Activated CD4-positive, alpha-beta T cell treated with anti-CD3 and anti-CD28 coated beads for 36 hours (primary cell): ENCODE results near the gene LIPJ. TPM values are rescaled to one million over a fixed set of nuclear protein-coding genes. Genes with fewer than 3 reads are reported as not detected.
A peak's percentile ranks its signal among the peaks of the same experiment; 100 is the strongest.

Experiments used
- ATAC-seq: fragments of 200-7000 bp; cut with Tn5 transposase; one replicate; pipeline ENCODE4 v1.10.0; 2021; ENCODE audit warnings: mild to moderate bottlenecking, moderate library complexity
- CTCF ChIA-PET: fragments of 350-600 bp; sonication (Branson Sonifier 250); formaldehyde crosslinking; loops from one replicate; lab custom pipeline; 2021; ENCODE audit warnings: antibody characterized with exemption; lab: Charles Lee
- POLR2A ChIA-PET: fragments of 350-600 bp; sonication (Branson Sonifier 250); formaldehyde crosslinking; loops from one replicate; lab custom pipeline; 2021; ENCODE audit warnings: antibody characterized with exemption, inconsistent platforms; lab: Charles Lee
- DNase-seq: peaks from one replicate; pipeline ENCODE4 v3.0.0-alpha.2; 2020
- H3K27ac Mint-ChIP-seq: one replicate; pipeline ENCODE4 v1.8.0; 2021; ENCODE audit warnings: mixed read lengths
- H3K27me3 Mint-ChIP-seq: one replicate; pipeline ENCODE4 v1.8.0; 2021; ENCODE audit warnings: mixed read lengths
- H3K36me3 Mint-ChIP-seq: one replicate; pipeline ENCODE4 v1.8.0; 2021; ENCODE audit warnings: low read depth, mixed read lengths
- H3K4me1 Mint-ChIP-seq: one replicate; pipeline ENCODE4 v1.8.0; 2021; ENCODE audit warnings: mixed read lengths
- H3K4me3 Mint-ChIP-seq: one replicate; pipeline ENCODE4 v1.8.0; 2021; ENCODE audit warnings: mild to moderate bottlenecking, moderate library complexity, mixed read lengths
- H3K9me3 Mint-ChIP-seq: one replicate; pipeline ENCODE4 v1.8.0; 2021; ENCODE audit warnings: low read depth, mixed read lengths
- intact Hi-C, 2 experiments: fragments of 100-400 bp; cut with DNase I in 1 of 2; cut with micrococcal nuclease in 1 of 2; formaldehyde crosslinking; loops; one replicate each; pipeline versions ENCODE4 v1.14.2 to v1.15.1; 2022 to 2024; cut with DNase I, micrococcal nuclease
- total RNA-seq, 2 experiments: library from RNA; stranded (reverse); gene quantifications; one replicate each; pipeline ENCODE4 v1.2.3, GENCODE V29; 2021

The LIPJ gene
- total RNA-seq, 2 experiments from 2014 or later, result not detected

DNA sequence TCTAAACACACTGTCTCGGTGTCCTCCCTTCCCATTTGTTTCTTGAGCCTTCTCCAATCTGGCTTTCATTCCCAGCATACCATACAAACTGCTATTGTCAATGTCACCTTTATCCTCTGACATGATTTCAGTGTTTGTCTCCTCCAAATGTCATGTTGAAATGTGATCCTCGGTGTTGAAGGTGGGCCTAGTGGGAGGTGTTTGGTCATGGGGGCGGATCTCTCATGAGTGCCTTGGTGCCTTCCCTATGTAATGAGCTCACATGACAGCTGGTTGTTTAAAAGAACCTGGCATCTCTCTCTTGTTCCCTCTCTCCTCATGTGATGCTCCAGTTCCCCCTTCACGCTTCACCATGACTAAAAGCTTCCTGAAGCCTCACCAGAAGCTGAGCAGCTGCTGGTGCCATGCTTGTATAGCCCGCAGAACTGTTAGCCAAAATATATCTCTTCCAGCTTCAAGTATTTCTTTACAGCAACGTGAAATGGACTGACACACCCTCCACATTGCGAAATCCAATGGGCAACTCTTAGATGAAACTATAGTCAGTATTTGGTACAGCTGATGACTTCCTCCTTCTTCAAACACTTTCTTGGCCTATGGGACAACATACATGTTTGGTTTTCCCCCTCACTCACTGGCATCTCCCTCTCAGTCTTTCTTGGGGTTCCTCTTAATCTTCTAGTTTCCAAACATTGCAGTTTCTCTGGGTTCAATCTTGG lies 31.2 kb upstream of the LIPJ start:
- intact Hi-C loops, result loop anchor here (10.0 kb wide), 2 partner anchors 441 to 901 kb away; partner anchors contain the start of gene PAPSS2 (in 1 of the 2)
- H3K4me3 Mint-ChIP-seq, result no peak overlapping the region
- ChIA-PET CTCF (interaction anchor here (1.0 to 1.1 kb wide), 2 partner anchors 9 to 25 kb away, joined by 3 read pairs; no protein-coding TSS in a partner anchor), POLR2A (no interaction called here)
- peaks cover 14% of the 10 kb centered on the region for H3K4me1 Mint-ChIP-seq
- H3K9me3 Mint-ChIP-seq, result no peaks in the 10 kb centered on the region
- H3K27me3 Mint-ChIP-seq, result no peaks in the 10 kb centered on the region
- ATAC-seq (no peak), DNase-seq (no peak)
- no peaks in the 10 kb centered on the region for H3K36me3 Mint-ChIP-seq
- no peak overlapping the region for H3K27ac Mint-ChIP-seq

DNA sequence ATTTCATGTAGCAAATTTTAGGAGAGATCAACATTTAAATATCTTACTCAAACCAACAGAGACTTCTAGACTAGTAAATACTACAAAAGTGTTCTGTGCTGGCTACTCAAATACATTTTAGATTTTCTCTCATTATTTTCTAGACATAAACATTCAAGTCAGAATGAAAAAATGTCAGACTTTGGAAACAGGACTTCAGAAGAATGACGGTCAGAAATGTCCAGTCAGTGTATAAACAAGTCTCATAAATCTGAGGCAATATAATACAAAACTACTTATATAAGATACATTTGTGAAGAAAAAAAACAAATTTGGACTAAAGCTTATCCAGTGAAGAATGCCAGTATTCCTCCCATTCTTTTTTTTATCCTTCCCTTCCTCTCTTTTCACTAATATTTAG lies 29.3 kb upstream of the LIPJ start:
- DNase-seq, result no peak
- Mint-ChIP-seq H3K9me3 (no peaks in the 10 kb centered on the region), H3K4me1 (peaks cover 14% of the 10 kb centered on the region), H3K27ac (no peak overlapping the region), H3K4me3 (no peak overlapping the region), H3K27me3 (no peaks in the 10 kb centered on the region), H3K36me3 (no peaks in the 10 kb centered on the region)
- intact Hi-C loops, result loop anchor here (10.0 kb wide), 2 partner anchors 442 to 902 kb away; partner anchors contain the start of gene PAPSS2 (in 1 of the 2)
- ChIA-PET POLR2A (no interaction called here), CTCF (interaction anchor here (0.7 to 1.0 kb wide), 2 partner anchors 16 to 167 kb away, joined by 3 read pairs; no protein-coding TSS in a partner anchor)
- no peak for ATAC-seq

- intact Hi-C loops, result loop anchor here (10.0 kb wide), 2 partner anchors 443 to 903 kb away; partner anchors contain the start of gene PAPSS2 (in 1 of the 2)
- Mint-ChIP-seq H3K27ac (no peak overlapping the region), H3K4me3 (no peak overlapping the region), H3K4me1 (peaks cover 14% of the 10 kb centered on the region), H3K27me3 (no peaks in the 10 kb centered on the region), H3K36me3 (no peaks in the 10 kb centered on the region), H3K9me3 (no peaks in the 10 kb centered on the region)
- CTCF ChIA-PET, result interaction anchor here (0.7 to 0.8 kb wide), 2 partner anchors 44 to 168 kb away, joined by 3 read pairs; no protein-coding TSS in a partner anchor
- no peak for DNase-seq
- POLR2A ChIA-PET, result no interaction called here
- ATAC-seq, result no peak
Observed at GRCh38 chr10:88557658-88558057, 28.9 kb upstream of the LIPJ start.

DNA sequence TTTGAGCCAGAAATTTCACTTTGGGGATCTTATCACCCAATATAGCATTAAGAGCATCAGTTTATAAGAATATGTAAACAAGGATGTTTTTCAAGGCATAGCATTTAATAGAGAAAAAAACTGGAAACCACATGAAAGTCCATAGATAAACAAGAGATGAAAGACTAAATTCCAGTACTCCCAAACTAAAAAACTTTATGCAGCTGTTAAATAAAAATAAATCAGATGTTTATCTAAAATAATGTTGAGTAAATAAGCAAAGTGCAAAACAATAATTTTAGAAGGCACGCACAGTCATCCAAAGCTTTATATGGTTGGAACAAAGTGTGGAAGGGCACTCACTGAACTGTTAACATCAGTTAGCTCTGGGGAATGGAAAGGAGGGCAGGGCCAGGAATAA lies 24.4 kb upstream of the LIPJ start:
- intact Hi-C loops, result loop anchor here in 1 of 2 experiments (10.0 kb wide), 1 partner anchor 373 kb away; no protein-coding TSS in a partner anchor
- CTCF ChIA-PET, result interaction anchor here (1.6 kb wide), 1 partner anchor 712 kb away, joined by 5 read pairs; no protein-coding TSS in a partner anchor
- POLR2A ChIA-PET, result no interaction called here
- Mint-ChIP-seq H3K36me3 (no peaks in the 10 kb centered on the region), H3K9me3 (no peaks in the 10 kb centered on the region), H3K4me3 (no peak overlapping the region), H3K4me1 (peaks cover 6% of the 10 kb centered on the region), H3K27ac (no peak overlapping the region), H3K27me3 (no peaks in the 10 kb centered on the region)
- ATAC-seq (no peak), DNase-seq (no peak)

GRCh38 chr10:88565072-88565471 lies 21.5 kb upstream of the LIPJ start:
- Mint-ChIP-seq H3K27me3 (no peaks in the 10 kb centered on the region), H3K4me3 (no peak overlapping the region), H3K27ac (no peak overlapping the region), H3K9me3 (no peaks in the 10 kb centered on the region), H3K4me1 (no peaks in the 10 kb centered on the region), H3K36me3 (no peaks in the 10 kb centered on the region)
- no peak for DNase-seq
- ChIA-PET POLR2A (no interaction called here), CTCF (interaction anchor here (0.6 to 2.4 kb wide), 17 partner anchors 9 to 703 kb away, joined by 3 to 9 read pairs (median 3); partner anchors contain the start of gene RNLS)
- peak; percentile 47 for ATAC-seq
- intact Hi-C loops, result loop anchor here (1.0 to 10.0 kb wide), 3 partner anchors 245 to 370 kb away; no protein-coding TSS in a partner anchor

- Mint-ChIP-seq H3K27me3 (no peaks in the 10 kb centered on the region), H3K27ac (peak overlapping the region; percentile 56)
- intact Hi-C loops, result loop anchor here (5.0 to 10.0 kb wide), 2 partner anchors 92 to 225 kb away; no protein-coding TSS in a partner anchor
Observed at GRCh38 chr10:88582411-88582805, 4.2 kb upstream of the LIPJ start.

GRCh38 chr10:88582806-88583583 lies 3.6 kb upstream of the LIPJ start, which contains the start of gene RNLS:
RNLS (minus strand) TSS chr10:88583318.
- H3K36me3 Mint-ChIP-seq, result peaks cover 5% of the 10 kb centered on the region

More at GRCh38 chr10:88582411-88582805, 4.2 kb upstream of the LIPJ start:
- ATAC-seq (no peak), DNase-seq (no peak)
- ChIA-PET CTCF (interaction anchor here (0.6 to 2.8 kb wide), 15 partner anchors 10 to 1047 kb away, joined by 3 to 15 read pairs (median 4); no protein-coding TSS in a partner anchor), POLR2A (interaction anchor here (0.7 to 1.3 kb wide), 3 partner anchors 8 to 720 kb away, joined by 3 to 5 read pairs (median 3); no protein-coding TSS in a partner anchor)
- Mint-ChIP-seq H3K4me3 (peak overlapping the region; percentile 78), H3K36me3 (peaks cover 5% of the 10 kb centered on the region), H3K9me3 (peaks cover 3% of the 10 kb centered on the region), H3K4me1 (peaks cover 12% of the 10 kb centered on the region)

DNA sequence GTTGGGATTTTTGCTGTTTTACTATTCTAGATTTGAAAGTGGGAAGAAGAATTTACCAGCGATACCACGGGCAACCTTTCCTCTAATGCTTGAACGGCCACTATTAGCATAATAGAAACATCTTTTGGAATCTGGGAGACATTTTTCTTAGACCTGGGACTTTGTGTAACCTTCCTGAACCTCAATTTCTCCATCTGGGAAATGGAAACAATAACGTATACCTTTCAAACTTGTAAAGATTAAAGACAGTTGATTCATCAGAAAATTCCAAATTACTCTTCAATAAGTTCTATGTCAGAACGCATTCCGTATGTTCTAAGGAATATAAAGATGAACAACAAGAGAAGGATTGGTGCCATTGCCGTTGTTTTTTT lies 3.0 kb upstream of the LIPJ start:
- Mint-ChIP-seq H3K36me3 (peaks cover 5% of the 10 kb centered on the region), H3K27ac (peak overlapping the region; percentile 93), H3K4me3 (peak overlapping the region; percentile 78), H3K27me3 (no peaks in the 10 kb centered on the region), H3K4me1 (peaks cover 12% of the 10 kb centered on the region), H3K9me3 (peaks cover 3% of the 10 kb centered on the region)
- intact Hi-C loops, result loop anchor here (1.0 to 10.0 kb wide), 4 partner anchors 87 to 227 kb away; no protein-coding TSS in a partner anchor
- ChIA-PET POLR2A (interaction anchor here (1.2 to 1.3 kb wide), 2 partner anchors 9 to 140 kb away, joined by 3 to 5 read pairs; no protein-coding TSS in a partner anchor), CTCF (interaction anchor here (0.5 to 2.8 kb wide), 16 partner anchors 9 to 601 kb away, joined by 3 to 15 read pairs (median 4); no protein-coding TSS in a partner anchor)
- DNase-seq, result no peak
- no peak for ATAC-seq

More at GRCh38 chr10:88582806-88583583, 3.6 kb upstream of the LIPJ start, which contains the start of gene RNLS:
- ATAC-seq (peak; percentile 91), DNase-seq (peak; percentile 80)
- intact Hi-C loops, result loop anchor here (1.0 to 10.0 kb wide), 4 partner anchors 87 to 227 kb away; no protein-coding TSS in a partner anchor
- ChIA-PET CTCF (interaction anchor here (0.5 to 2.8 kb wide), 22 partner anchors 9 to 1047 kb away, joined by 3 to 15 read pairs (median 4); no protein-coding TSS in a partner anchor), POLR2A (interaction anchor here (0.7 to 1.3 kb wide), 3 partner anchors 9 to 720 kb away, joined by 3 to 5 read pairs (median 3); no protein-coding TSS in a partner anchor)
- Mint-ChIP-seq H3K27me3 (no peaks in the 10 kb centered on the region), H3K4me1 (peaks cover 12% of the 10 kb centered on the region), H3K4me3 (peak within 1 kb of the TSS; percentile 78), H3K27ac (peak within 1 kb of the TSS; percentile 93), H3K9me3 (peaks cover 3% of the 10 kb centered on the region)

- intact Hi-C loops, result no loop called here
- CTCF ChIA-PET, result interaction anchor here (1.3 to 2.5 kb wide), 2 partner anchors 9 to 13 kb away, joined by 4 to 15 read pairs; partner anchors contain the start of gene RNLS
- Mint-ChIP-seq H3K4me3 (no peak overlapping the region), H3K27ac (no peak overlapping the region), H3K9me3 (no peaks in the 10 kb centered on the region), H3K27me3 (no peaks in the 10 kb centered on the region), H3K4me1 (no peaks in the 10 kb centered on the region), H3K36me3 (no peaks in the 10 kb centered on the region)
- ATAC-seq (no peak), DNase-seq (no peak)
- POLR2A ChIA-PET, result no interaction called here
Observed at GRCh38 chr10:88592381-88592780, 5.8 kb downstream of the LIPJ start.

- POLR2A ChIA-PET, result no interaction called here
- intact Hi-C loops, result no loop called here
- H3K4me3 Mint-ChIP-seq, result no peak overlapping the region
Observed at GRCh38 chr10:88592906-88593305, 6.3 kb downstream of the LIPJ start.

More at GRCh38 chr10:88592906-88593305, 6.3 kb downstream of the LIPJ start:
- Mint-ChIP-seq H3K27ac (no peak overlapping the region), H3K4me1 (peaks cover 2% of the 10 kb centered on the region), H3K9me3 (no peaks in the 10 kb centered on the region), H3K36me3 (no peaks in the 10 kb centered on the region), H3K27me3 (no peaks in the 10 kb centered on the region)
- ATAC-seq, result no peak
- DNase-seq, result no peak
- CTCF ChIA-PET, result interaction anchor here (1.3 to 2.5 kb wide), 2 partner anchors 10 to 13 kb away, joined by 4 to 15 read pairs; partner anchors contain the start of gene RNLS
